Memory B cell (primary cell): ENCODE measurements around the gene DDX52.

Experiments
- ATAC-seq: fragments of 150-1000 bp; cut with Tn5 transposase; 2 replicates; pipeline ENCODE4 v1.10.0; 2021; ENCODE audit warnings: low read depth, mild to moderate bottlenecking, moderate library complexity
- DNase-seq, 2 donors: peaks; one replicate each; pipeline ENCODE4 v3.0.0; 2022; ENCODE audit warnings: low spot score in 2 of 2
- H3K27ac Mint-ChIP-seq: one replicate; pipeline ENCODE4 v1.8.0; 2022; ENCODE audit warnings: mild to moderate bottlenecking, moderate library complexity, mixed read lengths
- H3K27me3 Mint-ChIP-seq: one replicate; pipeline ENCODE4 v1.8.0; 2022; ENCODE audit warnings: mixed read lengths
- H3K36me3 Mint-ChIP-seq: one replicate; pipeline ENCODE4 v1.8.0; 2022; ENCODE audit warnings: mild to moderate bottlenecking, mixed read lengths
- H3K4me1 Mint-ChIP-seq: one replicate; pipeline ENCODE4 v1.8.0; 2022; ENCODE audit warnings: mixed read lengths
- H3K4me3 Mint-ChIP-seq: one replicate; pipeline ENCODE4 v1.8.0; 2022; ENCODE audit warnings: mild to moderate bottlenecking, moderate library complexity, mixed read lengths
- H3K9me3 Mint-ChIP-seq: one replicate; pipeline ENCODE4 v1.8.0; 2022; ENCODE audit warnings: mixed read lengths

DDX52 gene

GRCh38 chr17:37585066-37585465, 58.2 kb downstream of the DDX52 start:
- ATAC-seq (no peak), DNase-seq (no peak)
- H3K27ac Mint-ChIP-seq = no peak overlapping the region
- H3K27me3 Mint-ChIP-seq = no peaks in the 10 kb centered on the region
- no peak overlapping the region for H3K4me3 Mint-ChIP-seq
- peaks cover 11% of the 10 kb centered on the region for H3K4me1 Mint-ChIP-seq
- H3K9me3 Mint-ChIP-seq = no peaks in the 10 kb centered on the region
- peaks cover 26% of the 10 kb centered on the region for H3K36me3 Mint-ChIP-seq

GRCh38 chr17:37576281-37576680, 67.0 kb downstream of the DDX52 start:
- Mint-ChIP-seq H3K36me3 (peaks cover 37% of the 10 kb centered on the region), H3K9me3 (peaks cover 2% of the 10 kb centered on the region), H3K4me3 (no peak overlapping the region), H3K27ac (no peak overlapping the region), H3K4me1 (peaks cover 2% of the 10 kb centered on the region), H3K27me3 (no peaks in the 10 kb centered on the region)
- no peak for DNase-seq
- no peak for ATAC-seq

- H3K27me3 Mint-ChIP-seq = no peaks in the 10 kb centered on the region
- peaks cover 40% of the 10 kb centered on the region for H3K36me3 Mint-ChIP-seq
- no peak overlapping the region for H3K4me3 Mint-ChIP-seq
- no peak overlapping the region for H3K27ac Mint-ChIP-seq
- H3K9me3 Mint-ChIP-seq = peaks cover 2% of the 10 kb centered on the region
- ATAC-seq (no peak), DNase-seq (no peak)
- H3K4me1 Mint-ChIP-seq = peaks cover 2% of the 10 kb centered on the region
Measured at GRCh38 chr17:37574427-37574826, 68.8 kb downstream of the DDX52 start.

- DNase-seq = no peak
- Mint-ChIP-seq H3K27me3 (no peaks in the 10 kb centered on the region), H3K36me3 (peaks cover 49% of the 10 kb centered on the region), H3K4me1 (peaks cover 2% of the 10 kb centered on the region), H3K9me3 (peaks cover 2% of the 10 kb centered on the region), H3K4me3 (no peak overlapping the region), H3K27ac (no peak overlapping the region)
- no peak for ATAC-seq
Measured at GRCh38 chr17:37571674-37572073, 71.6 kb downstream of the DDX52 start.

GRCh38 chr17:37570527-37571093, 72.6 kb downstream of the DDX52 start:
- H3K4me3 Mint-ChIP-seq = no peak overlapping the region
- no peaks in the 10 kb centered on the region for H3K27me3 Mint-ChIP-seq
- peaks cover 2% of the 10 kb centered on the region for H3K4me1 Mint-ChIP-seq
- H3K36me3 Mint-ChIP-seq = peaks cover 48% of the 10 kb centered on the region
- DNase-seq (no peak), ATAC-seq (no peak)
- H3K9me3 Mint-ChIP-seq = peaks cover 2% of the 10 kb centered on the region
- H3K27ac Mint-ChIP-seq = no peak overlapping the region

GRCh38 chr17:37568350-37569053, 74.7 kb downstream of the DDX52 start:
- Mint-ChIP-seq H3K36me3 (peaks cover 39% of the 10 kb centered on the region), H3K27ac (no peak overlapping the region), H3K9me3 (no peaks in the 10 kb centered on the region), H3K4me3 (no peak overlapping the region), H3K27me3 (no peaks in the 10 kb centered on the region), H3K4me1 (no peaks in the 10 kb centered on the region)
- no peak for DNase-seq
- no peak for ATAC-seq

- Mint-ChIP-seq H3K36me3 (peaks cover 31% of the 10 kb centered on the region), H3K27ac (no peak overlapping the region), H3K4me3 (no peak overlapping the region), H3K4me1 (no peaks in the 10 kb centered on the region), H3K9me3 (no peaks in the 10 kb centered on the region), H3K27me3 (no peaks in the 10 kb centered on the region)
- no peak for ATAC-seq
- no peak for DNase-seq
Measured at GRCh38 chr17:37567538-37567937, 75.7 kb downstream of the DDX52 start.

GRCh38 chr17:37567137-37567536, 76.1 kb downstream of the DDX52 start:
- Mint-ChIP-seq H3K27ac (no peak overlapping the region), H3K4me1 (no peaks in the 10 kb centered on the region), H3K9me3 (no peaks in the 10 kb centered on the region), H3K36me3 (peaks cover 31% of the 10 kb centered on the region), H3K4me3 (no peak overlapping the region), H3K27me3 (no peaks in the 10 kb centered on the region)
- no peak for ATAC-seq
- DNase-seq = no peak

GRCh38 chr17:37564252-37564651, 79.0 kb downstream of the DDX52 start:
- Mint-ChIP-seq H3K9me3 (no peaks in the 10 kb centered on the region), H3K4me3 (no peak overlapping the region), H3K27ac (peak overlapping the region; percentile 41), H3K4me1 (no peaks in the 10 kb centered on the region), H3K36me3 (peaks cover 28% of the 10 kb centered on the region), H3K27me3 (no peaks in the 10 kb centered on the region)
- DNase-seq = no peak
- ATAC-seq = no peak

- Mint-ChIP-seq H3K36me3 (peaks cover 32% of the 10 kb centered on the region), H3K4me3 (no peak overlapping the region), H3K4me1 (no peaks in the 10 kb centered on the region), H3K27me3 (no peaks in the 10 kb centered on the region), H3K27ac (no peak overlapping the region), H3K9me3 (no peaks in the 10 kb centered on the region)
- ATAC-seq (no peak), DNase-seq (no peak)
Measured at GRCh38 chr17:37562016-37562745, 81.1 kb downstream of the DDX52 start.
